LNCaP clone FGC (cell line): Measurements from ENCODE around the gene OSCP1.

Experiments used
- DNase-seq: peaks from one replicate; pipeline ENCODE4 v3.0.0-alpha.2; 2011; ENCODE audit warnings: low read depth
- H3K4me3 ChIP-seq: 2 replicates; pipeline ENCODE4 v1.5.1; 2011; ENCODE audit warnings: mild to moderate bottlenecking, low read depth, low read length, control low read depth
- CTCF ChIP-seq: IDR thresholded peaks from 2 replicates; pipeline ENCODE4 v1.5.1; 2012; ENCODE audit warnings: mild to moderate bottlenecking; ENCODE audit not compliant: control insufficient read depth, insufficient read depth; ENCODE audit errors: extremely low read depth

OSCP1 gene

DNA sequence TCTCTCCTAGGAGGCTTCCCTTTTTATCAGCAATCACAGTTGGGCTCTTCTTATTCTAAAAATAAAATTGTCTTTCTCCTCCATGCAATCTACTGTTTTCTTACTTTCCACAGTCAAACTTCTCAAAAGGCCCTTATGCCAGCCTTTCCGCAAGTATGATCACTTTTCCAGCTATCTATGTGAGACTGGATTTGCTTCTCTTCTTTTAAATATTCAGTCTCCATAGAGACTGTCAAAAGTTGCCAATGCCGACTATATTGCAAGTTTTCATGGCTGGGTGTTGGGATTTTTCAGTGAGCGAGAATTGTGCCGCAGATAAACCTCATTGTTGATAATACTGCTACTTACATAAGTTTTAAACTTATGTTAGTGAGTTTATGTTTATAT, 47.8 kb downstream of the OSCP1 start:
- no peak for DNase-seq
- H3K4me3 ChIP-seq: no peak overlapping the region
- TF ChIP-seq CTCF: no peak

- no peak overlapping the region for H3K4me3 ChIP-seq
- no peak for TF ChIP-seq CTCF
- no peak for DNase-seq
These were observed 48.4 kb downstream of the OSCP1 start for GRCh38 chr1:36401602-36402503.

DNA sequence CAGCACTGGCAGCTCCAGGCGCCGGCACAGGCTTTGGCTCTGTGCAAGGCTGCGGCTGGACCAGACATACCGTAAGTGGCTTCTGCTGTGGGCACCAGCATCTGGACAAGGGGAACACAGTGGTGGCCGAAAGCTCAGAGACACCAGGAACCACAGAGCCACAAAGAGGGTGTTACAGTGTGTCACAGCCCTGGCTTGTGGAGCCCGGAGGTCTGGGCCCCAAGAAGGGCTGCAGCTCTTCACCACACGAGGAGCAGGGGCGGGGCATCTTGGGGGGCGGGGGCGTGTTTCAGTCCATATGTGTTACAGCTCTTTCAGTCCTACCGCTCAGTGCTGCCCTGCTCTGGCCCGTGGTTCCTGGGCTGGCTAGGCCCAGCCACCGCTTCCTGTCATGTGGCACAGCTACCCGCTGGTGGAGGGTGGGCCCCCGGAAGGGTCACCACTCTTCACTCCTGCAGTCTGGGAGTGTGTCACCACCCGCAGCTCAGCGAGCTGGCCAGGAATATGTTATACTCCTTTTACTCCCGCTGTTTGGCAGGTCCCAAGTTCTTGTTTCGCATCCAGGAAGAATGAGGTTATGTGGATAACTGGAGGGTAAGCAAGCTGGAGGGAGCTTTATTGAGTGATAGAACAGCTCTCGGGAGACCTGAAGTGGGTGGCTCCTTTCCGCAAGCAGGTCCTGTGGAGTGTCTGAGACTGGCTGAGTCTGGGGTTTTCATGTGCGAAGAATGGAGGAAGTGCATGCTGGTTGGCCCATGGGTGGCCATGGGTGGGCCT, 49.2 kb downstream of the OSCP1 start:
- DNase-seq: no peak
- TF ChIP-seq CTCF: no peak
- no peak overlapping the region for H3K4me3 ChIP-seq

DNA sequence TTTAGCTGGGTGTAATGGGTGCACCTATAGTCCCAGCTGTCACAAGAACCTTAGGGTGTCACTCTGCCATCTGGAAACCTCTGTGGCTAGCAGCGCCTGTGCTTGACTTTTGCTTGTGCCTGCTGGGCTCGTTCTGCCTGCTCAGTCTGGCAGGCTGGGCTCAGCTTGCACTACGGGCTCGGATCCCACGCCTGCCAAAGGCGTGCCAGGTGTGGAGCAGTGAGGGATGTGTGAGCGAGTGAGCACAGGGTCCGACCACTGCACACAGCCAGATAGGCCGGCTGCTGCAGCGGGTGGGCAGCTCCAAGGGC, 49.8 kb downstream of the OSCP1 start:
- no peak for DNase-seq
- H3K4me3 ChIP-seq: no peak overlapping the region
- TF ChIP-seq CTCF: no peak

GRCh38 chr1:36398370-36398977, 51.8 kb downstream of the OSCP1 start:
- peak overlapping the region; percentile 94 for H3K4me3 ChIP-seq
- no peak for DNase-seq
- no peak for TF ChIP-seq CTCF

- H3K4me3 ChIP-seq: peak within 1 kb of the TSS; percentile 94
- no peak for TF ChIP-seq CTCF
- DNase-seq: peak; percentile 85
These were observed 52.6 kb downstream of the OSCP1 start, which contains the start of gene LSM10 for GRCh38 chr1:36397378-36398230. LSM10 (minus strand) TSS chr1:36397908; CDS start chr1:36394129, 3,779 bp downstream.
